ENCODE results near the gene RCL1.
"Not testable (repeated sequence)": the region's sequence is repeated elsewhere in the genome, so short reads cannot be mapped to it uniquely, and the experiment has no call there.

The RCL1 gene, protein sequence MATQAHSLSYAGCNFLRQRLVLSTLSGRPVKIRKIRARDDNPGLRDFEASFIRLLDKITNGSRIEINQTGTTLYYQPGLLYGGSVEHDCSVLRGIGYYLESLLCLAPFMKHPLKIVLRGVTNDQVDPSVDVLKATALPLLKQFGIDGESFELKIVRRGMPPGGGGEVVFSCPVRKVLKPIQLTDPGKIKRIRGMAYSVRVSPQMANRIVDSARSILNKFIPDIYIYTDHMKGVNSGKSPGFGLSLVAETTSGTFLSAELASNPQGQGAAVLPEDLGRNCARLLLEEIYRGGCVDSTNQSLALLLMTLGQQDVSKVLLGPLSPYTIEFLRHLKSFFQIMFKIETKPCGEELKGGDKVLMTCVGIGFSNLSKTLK

DNA sequence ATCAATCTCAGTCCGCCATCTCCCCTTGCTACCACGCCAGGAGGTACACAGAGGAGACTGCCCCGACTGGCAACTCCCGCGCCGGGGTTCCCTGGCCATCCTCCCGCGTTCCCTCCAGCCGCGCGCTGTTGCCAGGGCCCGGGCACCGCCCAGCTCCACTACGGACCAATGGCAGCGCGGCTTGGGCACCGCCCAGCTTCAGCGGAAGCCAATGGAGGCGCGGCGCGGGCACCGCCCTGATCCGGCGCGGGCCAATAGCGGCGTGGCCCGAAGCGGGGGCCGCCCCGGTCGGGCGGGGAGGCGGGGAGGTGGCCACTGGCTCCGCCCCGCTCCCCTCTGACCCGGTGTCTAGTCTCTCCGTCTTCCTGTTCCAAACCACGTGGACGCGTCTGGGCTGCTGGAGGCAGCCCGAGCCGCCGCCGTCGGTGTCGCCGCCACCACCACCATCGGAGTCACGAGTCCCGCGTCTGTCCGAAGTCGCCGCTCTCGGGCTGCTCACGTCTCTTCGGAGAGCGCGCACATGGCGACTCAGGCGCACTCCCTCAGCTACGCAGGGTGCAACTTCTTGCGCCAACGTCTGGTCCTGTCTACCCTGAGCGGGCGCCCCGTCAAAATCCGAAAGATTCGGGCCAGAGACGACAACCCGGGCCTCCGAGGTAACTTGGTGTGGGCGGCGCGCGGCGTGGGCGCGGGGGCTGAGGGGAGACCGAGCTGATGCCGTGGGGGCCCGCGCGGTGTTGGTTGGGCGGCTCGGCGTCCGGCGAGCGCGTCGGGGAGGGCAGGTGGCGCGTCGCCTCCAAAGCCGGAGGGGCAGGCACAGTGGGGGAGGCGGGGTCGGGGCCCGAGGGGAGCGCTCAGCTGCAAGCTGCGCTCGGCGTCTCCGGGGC is at the start of gene RCL1:
RCL1 (plus strand) TSS at position 373 of the 887 bp plus-strand sequence; CDS start at position 521, 148 bp downstream.
- peak; percentile 94 to 95 for DNase-seq

DNA sequence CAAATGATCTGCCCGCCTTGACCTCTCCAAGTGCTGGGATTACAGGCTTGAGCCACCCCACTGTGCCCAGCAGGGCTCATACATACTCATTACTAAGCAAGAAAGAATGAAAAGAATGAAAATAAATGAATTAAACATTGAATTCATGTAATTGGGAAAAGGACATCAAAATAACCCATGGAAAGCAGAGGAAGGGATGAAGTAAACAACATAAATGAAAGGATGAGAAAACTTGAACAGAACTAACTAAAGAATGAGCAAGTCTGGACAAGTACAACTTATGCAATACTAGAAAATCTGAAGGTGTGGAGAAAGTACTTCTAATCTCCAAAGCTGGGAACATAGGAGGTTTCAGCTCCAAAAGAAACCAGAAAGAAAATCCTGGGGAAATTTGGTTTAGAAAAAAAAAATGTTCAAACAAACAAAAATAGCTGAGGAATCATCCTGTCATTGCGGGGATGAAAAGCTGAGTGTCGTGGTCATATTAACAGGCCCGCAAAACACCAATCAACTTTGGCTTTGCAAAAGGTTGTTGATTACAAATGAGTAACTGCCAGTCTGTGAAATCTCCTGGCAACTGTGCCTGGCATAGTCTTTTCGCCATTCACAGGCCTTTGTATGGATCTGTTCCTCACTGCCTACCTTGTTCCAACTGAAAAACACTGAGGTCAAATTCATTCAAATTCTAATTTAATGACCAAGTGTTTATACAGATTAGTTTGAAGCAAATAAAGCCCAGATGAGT is 49.4 kb upstream of the RCL1 start:
- DNase-seq = no peak

DNA sequence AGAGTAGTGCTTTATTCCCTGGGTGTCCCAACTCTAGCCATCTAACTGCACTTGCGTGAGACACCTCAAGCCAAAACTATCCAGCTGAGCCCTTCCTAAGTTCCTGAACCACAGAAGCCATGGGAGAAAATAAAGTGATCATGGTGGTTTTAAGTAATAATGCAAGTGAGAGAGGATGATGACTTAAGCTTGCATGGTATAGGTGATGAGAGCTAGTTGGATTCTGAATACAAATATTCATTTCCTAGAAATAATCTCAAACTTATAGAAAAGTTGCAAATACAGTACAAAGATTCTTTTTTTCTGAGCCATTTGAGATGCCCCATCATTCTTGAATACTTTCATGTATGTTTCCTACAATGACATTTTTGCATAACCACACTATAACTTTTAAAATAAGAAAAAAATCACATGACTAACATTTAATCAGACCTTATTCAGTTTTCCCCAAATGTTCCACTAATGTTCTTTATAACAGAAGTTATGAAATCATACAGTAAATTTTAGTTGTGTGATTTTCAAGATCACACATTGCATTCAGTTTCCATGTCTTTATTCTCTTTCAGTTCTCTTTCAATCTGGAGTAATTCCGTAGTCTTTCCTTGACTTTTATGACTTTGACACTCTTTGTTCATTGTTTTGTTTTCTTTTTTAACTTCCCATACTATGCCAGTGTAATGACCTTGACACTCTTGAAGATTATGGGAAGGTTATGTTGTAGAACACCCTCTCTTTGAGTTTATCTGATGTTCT is 46.3 kb upstream of the RCL1 start:
- no peak for DNase-seq

DNA sequence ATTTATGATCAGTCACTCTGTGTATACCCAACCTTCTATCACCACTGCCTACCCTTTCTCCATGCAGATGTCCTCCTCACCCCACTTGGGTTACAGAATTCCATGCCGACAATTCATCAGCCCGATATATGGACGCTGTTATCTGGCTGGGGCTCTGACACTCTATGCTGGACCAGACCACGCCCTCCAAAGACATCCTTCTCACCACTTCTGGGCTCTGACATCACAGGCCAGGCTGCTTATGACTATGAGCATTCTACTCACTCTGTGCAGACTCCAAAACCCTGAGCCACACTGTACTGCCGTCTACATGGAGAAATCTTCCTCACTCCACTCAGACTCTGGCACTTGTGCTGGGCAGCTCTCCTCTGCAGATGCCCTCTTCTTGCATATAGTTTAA is 44.1 kb upstream of the RCL1 start:
- DNase-seq = no peak

DNA sequence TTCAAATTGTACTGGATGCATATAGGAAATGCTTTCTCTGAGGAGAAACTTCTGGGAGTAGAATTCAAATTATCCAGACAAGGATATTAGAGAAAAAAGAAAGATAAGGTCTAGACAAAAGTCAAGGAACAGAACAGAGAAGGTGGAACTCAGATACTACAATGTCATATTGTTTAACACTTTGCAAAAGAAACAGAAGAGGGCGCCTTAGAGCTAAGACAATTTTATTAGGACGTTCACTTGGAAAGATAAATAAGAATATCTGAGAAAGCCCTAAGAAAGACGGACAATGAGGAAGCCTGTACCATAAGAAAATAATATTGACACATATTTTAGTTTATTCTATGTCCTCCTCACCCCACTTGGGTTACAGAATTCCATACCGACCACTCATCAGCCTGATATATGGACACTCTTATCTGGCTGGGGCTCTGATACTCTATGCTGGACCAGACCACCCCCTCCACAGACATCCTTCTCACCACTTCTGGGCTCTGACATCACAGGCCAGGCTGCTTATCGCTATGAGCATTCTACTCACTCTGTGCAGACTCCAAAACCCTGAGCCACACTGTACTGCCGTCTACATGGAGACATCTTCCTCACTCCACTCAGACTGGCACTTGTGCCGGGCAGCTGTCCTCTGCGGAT is 42.6 kb upstream of the RCL1 start:
- DNase-seq = no peak

DNA sequence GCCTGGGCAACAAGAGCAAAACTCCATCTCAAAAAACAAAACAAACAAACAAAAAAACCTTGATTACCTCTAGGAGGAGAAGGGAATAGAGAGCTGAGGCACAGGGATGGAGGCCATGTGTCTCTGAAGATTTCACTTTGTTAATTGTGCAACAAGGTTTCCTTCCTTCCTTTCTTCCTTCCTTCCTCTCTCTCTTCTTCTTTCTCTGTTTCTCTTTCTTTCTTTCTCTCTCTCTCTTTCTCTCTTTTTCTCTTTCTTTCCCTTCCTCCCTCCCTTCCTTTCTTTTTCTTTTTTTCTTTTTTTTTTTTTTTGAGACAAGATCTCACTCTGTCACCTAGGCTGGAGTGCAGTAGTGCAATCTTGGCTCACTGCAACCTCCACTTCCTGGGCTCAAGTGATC is 38.2 kb upstream of the RCL1 start:
- not testable (repeated sequence) for DNase-seq

DNA sequence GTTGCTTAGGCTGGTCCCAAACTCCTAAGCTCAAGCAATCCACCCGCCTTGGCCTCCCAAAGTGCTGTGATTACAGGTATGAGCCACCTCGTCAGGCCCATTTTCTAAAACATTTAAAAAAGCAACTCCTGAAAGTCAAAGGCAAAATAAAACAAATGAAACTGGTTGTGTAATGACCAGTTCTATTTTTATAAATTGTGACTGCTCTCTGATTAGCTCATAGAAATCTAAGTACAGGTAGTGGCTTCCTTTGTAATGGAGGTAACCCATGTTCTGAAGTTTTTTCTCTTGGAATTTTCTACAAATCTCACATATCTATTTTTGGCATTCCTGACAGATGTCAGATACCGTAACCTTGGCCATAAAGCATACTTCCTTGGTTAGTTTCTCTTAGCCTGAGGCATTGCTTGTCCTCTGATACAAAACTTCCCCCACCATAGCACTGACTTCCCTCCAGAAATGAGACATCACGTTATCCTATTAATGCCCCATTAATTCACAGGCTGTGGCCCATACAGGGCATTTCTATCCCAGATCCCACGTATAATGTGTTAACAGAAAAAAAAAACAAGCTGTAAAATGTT is 37.6 kb upstream of the RCL1 start:
- no peak for DNase-seq

DNA sequence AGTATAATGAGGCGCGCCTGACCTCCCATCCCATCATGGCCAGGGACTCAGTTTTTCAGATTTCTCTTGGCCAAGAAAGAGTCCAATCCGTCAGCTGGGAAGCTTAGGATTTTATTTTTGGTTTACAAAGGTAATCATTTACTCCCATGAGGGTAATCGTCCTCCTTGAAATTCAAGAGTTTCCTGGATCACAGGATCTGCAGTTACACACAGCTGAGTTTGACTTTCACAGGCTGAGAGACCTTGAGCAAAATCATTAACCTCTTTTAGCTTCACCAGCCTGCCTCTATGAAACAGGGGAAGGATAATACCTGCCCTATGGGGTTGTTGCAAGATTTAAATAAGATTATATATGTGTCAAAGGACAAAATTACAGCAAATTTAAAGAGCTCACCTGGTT is 36.3 kb upstream of the RCL1 start:
- DNase-seq = no peak

DNA sequence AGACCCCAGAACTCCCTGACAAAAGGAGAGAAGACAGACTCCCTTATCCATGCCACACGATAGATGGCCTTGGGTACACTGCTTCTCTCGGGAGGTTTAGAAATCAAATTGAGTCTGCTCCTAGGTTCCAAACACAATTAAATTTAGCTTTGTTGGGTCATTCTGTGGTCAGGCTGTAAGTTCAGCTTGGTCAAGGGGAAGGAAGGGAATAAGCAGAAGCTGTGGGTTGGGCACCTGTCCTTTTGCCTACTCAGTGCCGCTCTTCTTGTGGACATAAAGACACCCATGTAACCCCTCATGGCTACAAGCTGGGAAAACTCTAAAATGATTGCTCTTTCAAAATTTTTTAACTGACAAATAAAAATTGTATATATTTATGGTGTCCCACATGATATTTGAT is 32.6 kb upstream of the RCL1 start:
- no peak for DNase-seq

DNA sequence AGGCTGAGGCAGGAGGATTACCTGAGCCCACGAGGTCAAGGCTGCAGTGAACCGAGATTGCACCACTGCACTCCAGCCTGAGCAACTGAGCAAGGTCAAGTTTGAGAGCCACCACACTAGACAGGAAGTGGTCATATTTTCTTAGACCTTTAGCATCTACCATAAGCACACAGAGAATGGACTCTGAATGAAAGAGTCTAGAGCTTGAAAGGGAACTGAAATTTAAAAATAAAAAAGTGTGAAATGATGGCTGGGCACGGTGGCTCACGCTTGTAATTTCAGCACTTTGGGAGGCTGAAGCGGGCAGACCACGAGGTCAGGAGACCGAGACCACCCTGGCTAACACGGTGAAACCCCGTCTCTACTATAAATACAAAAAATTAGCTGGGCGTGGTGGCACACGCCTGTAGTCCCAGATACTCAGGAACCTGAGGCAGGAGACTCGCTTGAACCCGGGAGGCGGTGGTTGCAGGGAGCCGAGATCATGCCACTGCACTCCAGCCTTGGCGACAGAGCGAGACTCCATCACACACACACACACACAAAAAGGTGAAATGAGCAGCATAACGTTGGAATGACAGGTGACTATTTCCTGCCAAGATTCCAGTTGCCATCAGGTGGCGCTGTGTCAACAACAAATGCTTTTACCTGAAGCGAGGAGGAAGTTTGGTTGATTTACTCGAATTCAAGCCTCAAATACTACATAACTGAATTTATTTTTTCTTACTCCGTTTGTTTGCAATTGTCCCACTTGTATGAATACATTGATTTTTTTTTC is 30.4 kb upstream of the RCL1 start:
- peak; percentile 73 to 76 for DNase-seq

DNA sequence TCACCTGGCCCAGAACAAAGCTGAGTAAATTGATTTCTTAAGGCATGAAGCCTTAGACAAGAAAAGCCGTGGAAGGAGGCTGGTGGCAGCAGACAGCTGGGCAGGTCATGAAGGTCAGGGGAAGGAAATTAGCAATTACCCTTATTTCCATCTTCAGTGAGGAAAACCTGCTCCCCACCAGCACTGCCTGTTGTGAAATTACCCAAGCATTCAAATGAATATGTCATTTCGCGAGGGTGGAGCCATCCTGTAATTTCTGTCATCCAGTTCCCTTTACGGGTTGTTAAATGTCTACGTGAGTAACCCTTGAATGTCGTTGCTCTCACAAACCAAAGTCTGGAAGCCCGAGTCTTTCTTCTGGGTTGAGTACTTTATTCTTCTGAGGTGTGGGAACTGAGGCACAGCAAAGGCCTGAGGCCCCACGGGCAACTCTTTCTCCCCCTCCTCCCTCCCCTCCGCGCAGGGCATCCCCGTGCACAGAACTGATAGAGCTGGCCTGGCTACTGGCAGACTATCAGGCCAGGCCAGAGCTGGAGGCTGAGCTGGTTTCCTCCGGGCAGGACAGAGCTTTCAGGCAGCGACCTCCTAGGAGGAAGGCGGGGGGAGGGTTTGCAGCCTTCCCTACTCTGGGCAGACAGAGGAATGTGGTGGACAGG is 29.7 kb upstream of the RCL1 start:
- no peak for DNase-seq

DNA sequence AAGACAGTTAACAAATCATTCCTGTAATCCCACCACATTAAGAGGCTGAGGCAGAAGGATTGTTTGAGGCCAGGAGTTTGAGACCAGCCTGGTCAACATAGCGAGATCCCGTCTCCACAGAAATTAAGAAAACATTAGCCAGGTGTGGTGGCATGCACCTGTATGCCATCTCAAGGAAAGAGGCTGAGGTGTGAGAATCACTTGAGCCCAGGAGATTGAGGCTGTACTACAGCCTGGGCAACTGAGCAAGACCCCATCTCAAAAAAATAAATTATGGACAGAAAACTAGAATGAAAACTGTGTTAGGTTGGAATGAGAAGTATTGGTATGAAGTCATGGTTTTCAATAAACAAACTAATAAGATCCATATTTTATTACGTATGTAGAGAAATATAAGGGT is 28.7 kb upstream of the RCL1 start:
- DNase-seq = no peak

DNA sequence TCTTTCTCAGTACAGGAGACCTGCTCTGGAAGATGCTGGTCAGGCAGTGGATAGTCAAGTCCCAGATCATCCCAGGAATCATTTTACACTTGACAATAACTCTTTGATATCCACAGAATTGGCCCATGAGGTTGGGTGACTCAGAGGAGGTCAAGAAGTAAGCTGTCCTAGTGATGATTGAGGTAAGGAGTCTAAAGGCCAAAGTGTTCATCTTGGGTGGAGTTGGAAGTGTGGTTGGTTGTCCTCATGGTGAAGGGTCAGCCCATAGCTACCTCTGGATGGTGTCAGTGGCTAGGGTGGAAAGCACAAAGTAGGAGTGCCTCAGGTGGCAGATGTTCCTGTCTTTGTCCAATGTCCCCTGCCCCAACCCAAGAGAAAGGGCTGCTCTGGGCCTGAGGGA is 24.1 kb upstream of the RCL1 start:
- DNase-seq = no peak

DNA sequence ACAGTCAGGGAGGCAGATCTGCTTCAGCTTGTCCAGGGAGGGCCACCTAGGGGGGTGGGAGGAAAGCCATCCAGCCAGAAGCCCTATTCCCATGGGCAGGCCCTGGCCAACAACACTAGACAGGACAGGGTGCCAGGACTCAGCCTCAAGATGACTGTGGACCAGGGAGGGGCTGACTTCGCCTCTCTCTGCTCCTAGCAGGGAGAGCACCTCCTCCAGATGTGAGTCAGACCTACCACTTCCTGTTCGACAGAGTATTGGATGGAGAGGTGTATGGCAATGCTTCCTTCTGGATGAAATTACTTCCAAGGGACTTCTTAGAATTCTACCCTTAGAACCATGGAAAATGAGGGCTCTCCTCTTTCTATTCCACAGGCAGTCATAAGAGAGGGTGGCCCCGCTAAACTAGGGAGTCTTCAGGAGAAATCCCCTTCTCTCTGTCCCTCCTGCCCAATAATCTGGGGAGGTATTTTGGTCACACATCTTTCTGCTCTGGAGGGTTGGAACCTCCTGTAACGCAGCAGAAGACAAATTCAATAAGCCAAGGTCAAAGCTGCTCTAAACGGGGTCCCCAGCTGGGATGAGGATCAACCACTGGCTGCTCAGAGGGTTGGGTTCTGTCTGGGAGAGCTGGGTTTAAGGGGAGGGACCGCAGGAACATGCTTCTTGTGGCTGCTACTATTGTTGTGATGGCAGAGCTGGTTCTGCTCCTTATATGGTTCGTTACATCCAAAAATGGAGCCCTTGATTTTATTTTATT is 23.2 kb upstream of the RCL1 start:
- no peak for DNase-seq

DNA sequence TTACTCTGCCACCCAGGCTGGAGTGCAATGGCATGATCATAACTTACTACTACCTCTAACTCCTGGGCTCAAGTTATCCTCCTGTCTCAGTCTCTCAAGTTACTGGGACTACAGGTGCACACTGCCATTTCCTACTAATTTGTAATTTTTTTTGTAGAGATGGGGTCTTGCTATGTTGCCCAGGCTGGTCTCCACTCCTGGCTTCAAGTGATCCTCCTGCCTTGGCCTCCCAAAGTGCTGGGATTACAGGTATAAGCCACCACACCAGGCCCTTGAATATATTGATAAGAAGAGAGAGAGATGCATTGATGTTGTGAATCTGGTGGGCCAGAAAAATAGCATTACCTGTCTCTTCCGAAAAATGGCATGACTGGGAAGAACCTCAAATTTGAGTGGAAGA is 21.0 kb upstream of the RCL1 start:
- no peak for DNase-seq

DNA sequence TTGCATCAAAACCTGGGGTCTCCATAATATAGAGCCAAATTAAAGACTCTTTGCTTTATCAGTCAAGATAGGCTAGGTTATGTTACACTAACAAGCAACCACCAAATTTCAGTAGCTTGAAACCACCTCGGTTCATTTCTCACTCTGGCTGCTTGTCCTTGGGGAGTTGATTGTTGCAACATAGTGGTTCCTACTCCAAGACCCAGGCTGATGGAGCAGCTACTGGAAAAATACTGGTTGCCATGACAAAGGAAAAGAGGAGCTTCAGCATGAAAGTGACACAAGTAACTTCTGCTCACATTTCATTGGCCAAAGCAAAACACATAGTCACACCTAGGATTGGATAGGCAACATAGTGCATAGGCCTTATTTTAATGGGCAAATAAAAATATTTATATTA is 18.5 kb upstream of the RCL1 start:
- no peak for DNase-seq

DNA sequence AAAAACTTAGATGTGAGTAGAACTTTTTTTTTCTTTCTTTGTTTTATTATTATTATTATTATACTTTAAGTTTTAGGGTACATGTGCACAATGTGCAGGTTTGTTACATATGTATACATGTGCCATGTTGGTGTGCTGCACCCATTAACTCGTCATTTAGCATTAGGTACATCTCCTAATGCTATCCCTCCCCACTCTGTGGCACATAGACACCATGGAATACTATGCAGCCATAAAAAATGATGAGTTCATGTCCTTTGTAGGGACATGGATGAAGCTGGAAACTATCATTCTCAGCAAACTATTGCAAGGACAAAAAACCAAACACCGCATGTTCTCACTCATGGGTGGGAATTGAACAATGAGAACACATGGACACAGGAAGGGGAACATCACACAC is 17.8 kb upstream of the RCL1 start:
- not testable (repeated sequence) for DNase-seq

DNA sequence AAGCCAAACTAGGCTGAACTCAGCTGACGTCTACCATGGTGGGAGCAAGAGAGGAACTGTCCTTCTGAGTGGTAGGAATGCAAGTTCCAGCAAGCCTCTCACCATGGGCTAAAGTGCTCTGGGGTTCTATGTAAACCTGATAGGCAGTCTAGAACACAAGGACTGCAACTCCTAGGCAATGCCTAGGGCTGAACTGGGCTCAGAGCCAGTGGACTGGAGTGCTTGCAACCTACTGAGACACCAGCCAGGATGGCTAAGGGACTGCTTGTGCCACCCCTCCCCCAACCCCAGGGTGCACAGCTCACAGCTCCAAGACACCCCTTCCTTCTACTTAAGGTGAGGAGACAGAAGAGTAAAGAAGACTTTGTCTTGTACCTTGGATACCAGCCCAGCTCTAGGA is 12.1 kb upstream of the RCL1 start:
- DNase-seq = no peak

DNA sequence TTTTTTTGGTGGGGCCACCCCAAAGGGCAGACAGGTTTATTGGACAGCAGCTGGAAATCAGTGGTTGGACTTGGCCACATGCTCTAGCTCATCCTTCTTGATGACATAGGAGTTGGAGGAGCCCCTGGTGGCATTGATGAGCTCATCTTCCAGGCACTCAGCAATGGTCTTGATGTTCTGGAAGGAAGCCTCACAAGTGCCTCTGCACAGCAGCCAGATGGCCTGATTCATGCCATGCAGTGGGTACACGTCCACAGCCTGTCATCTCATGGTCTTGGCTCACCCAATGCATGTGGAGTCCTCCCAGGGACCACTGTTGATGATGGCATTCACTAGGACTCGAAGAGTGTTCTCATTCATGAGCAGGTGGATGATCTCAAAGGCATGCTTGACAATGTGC is 11.3 kb upstream of the RCL1 start:
- no peak for DNase-seq

DNA sequence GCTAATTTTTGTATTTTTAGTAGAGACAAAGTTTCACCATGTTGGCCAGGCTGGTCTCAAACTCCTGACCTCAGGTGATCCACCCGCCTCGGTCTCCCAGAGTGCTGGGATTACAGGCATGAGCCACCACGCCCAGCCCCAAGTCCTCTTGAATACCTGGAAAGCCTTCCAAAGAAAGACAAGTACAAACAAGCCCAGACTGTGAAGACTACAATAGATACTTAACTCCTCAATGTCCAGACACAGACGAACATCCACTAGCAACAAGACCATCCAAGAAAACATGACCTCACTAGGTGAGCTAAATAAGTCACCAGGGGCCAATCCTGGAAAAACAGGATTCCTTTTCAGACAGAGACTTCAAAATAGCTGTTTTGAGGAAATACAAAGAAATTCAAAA is 9.6 kb upstream of the RCL1 start:
- not testable (repeated sequence) for DNase-seq

Measured in stimulated activated CD4-positive, alpha-beta T cell treated with anti-CD3 and anti-CD28 coated beads, Interleukin-4, amount 100 ng/mL, for 4 hours (primary cell).